Left renal cortex interstitium (tissue), 4 donors: ENCODE measurements around the gene ATP6V1C2. TPM values are rescaled to one million over a fixed set of nuclear protein-coding genes. Genes with fewer than 3 reads are reported as not detected.

ENCODE experiments used
- DNase-seq, 4 donors: peaks; one replicate each; pipeline ENCODE4 v3.0.0-alpha.2; 2013; ENCODE audit warnings: low read depth in 4 of 4, low spot score in 2 of 4, missing footprints in 1 of 4
- polyA plus RNA-seq, 4 donors: library from polyadenylated mRNA; unstranded; fragments of 120-200 nt; gene quantifications; one replicate each; pipeline ENCODE4 v1.2.1, GENCODE V29; 2013; ENCODE audit not compliant: insufficient read length in 4 of 4

Gene ATP6V1C2
- polyA plus RNA-seq, 4 donors = 5.8 to 8.6 (median 7.7) TPM

DNA sequence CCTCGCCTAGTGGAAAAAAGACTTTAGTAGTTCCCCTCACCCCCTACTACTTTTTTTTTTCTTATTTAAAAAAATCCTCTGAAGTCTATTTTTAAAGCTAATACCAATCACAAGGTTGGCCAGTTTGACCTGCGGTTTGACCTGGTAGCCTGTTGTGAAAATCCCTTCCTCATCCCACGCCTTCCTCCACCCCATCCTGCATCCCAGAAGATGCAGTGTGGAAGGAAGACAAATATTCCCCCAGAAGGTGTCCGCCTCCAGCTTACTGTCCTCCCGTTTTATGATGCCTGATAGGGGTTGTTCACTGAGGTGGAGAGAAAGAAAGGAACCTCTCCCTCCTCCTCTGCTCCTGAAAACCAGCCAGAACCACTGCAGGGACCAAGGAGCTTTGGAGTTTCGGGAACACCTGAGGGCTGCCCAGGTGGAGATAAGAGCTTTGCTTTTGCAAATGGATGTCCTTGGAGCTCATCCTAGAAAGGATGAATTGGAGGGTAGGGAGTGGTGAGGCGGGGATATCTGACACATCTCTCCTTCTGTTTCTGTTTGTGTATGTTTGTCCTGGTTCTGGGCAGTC lies 909 bp downstream of the ATP6V1C2 start:
- DNase-seq = no peak

GRCh38 chr2:10732924-10733565 lies 11.6 kb downstream of the ATP6V1C2 start:
- peak in 1 of 4 donors; percentile 29 for DNase-seq

GRCh38 chr2:10733566-10733925 lies 12.1 kb downstream of the ATP6V1C2 start:
- no peak for DNase-seq

DNA sequence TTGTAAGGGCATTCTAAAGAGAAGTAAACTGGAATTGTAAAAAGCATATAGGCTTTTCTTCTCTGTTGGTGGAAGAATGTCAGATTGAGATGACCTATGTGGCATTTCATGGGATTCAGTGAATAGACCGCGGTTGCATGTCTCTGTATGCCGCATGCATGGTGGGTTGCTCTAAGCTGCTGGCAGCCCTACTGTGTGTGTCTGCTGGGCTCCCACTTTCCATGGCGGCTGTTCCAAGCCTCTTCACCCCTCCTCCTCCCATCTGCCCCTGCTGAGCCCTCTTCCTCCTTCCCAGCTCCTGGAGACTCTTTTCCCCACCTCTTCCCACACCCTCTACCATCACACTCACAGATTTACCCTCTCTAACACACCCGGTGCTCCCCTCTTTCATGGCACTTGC lies 12.6 kb downstream of the ATP6V1C2 start:
- DNase-seq = no peak

DNA sequence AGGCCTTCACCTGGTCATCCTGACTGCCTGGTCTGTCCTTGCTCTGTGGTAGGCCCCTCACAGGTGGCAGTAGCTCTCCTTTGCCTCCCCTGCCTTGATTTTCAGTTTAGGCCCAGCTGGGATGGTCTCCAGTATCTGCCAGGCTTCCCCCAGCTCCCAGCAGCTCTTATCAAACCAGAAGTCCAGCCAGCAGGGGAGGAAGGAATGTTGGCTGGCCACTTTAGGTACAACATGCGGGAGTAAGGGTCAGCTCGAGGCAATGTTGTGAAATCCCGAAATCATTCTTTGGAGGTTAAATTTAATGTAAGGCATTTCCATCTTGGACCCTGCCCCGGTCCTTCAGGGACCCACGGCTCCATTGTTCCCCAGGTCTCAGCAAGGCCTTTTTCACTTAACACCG lies 16.8 kb downstream of the ATP6V1C2 start:
- DNase-seq = no peak

GRCh38 chr2:10740226-10740625 lies 18.8 kb downstream of the ATP6V1C2 start:
- no peak for DNase-seq

- no peak for DNase-seq
Observed at GRCh38 chr2:10741139-10741538, 19.7 kb downstream of the ATP6V1C2 start.

DNA sequence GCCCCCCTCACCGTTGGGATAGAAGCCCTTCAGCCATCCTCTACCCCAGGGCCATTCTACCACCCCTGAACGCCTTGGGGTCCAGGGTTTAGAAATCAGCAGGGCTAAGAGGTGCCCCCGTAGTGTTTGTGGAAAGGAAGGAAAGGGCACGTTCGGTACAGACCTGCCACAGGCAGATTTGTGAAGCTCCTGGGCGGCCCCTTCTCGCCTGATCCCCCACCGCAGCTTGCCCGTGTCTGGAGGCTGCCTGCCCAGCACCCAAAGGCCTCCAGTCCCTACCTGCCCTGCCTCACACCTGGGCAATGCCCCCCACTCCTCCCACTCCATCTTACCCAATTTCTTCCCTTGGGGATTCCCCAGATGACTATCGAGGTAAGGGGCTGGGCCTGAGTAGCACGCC lies 21.2 kb downstream of the ATP6V1C2 start:
- no peak for DNase-seq

- no peak for DNase-seq
Observed at GRCh38 chr2:10750610-10751009, 29.2 kb downstream of the ATP6V1C2 start.

GRCh38 chr2:10752236-10752635 lies 30.8 kb downstream of the ATP6V1C2 start:
- no peak for DNase-seq

- DNase-seq = no peak
Observed at GRCh38 chr2:10753156-10753555, 31.7 kb downstream of the ATP6V1C2 start.

- no peak for DNase-seq
Observed at GRCh38 chr2:10753876-10754275, 32.4 kb downstream of the ATP6V1C2 start.

DNA sequence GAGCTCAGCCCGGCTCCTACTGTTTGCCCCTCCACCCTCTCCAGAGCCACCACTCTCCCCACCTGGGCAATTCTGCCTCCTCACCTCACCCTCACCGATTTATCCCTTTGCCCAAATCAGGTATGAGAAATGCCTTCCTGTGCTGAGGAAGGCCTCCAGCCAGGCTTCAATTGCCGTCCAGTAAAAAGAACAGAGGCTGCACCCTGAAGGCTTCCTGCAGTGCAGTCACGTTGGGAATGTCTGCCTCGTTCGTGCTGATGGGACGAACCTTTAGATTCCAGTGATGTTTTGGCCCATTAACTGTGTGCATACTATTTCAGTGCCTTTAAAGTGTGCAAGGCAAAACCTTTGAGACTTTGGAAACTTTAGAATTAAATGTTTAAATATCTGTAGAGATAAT lies 34.2 kb downstream of the ATP6V1C2 start:
- no peak for DNase-seq

GRCh38 chr2:10757814-10758286 lies 36.4 kb downstream of the ATP6V1C2 start:
- no peak for DNase-seq

DNA sequence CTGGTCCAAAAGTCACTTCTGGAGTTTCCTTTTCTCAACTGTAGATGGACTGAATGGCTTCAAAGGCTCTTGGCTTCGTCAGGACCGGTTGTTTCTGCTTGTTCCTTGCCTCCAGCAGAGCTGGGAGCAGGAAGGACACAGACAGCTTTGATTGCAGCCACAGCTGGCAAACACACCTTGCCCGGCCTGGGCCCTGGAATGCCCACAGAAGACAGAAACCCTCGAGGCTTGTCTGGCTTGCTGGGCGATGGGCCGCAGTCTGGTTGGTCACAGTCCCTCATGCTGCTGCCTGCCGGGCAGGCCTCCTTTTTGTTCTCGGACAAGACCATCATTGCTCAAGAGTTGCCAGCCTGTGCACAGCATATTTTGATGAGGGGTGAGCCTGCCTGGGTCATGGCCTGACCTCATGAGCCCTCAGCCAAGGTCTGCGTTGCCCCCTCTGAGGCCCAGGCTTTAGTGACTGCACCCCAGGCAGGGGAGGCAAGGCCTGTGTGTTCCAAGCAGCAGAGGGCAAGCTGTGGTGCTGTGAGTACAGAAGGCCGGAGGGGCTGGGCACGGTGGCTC lies 37.8 kb downstream of the ATP6V1C2 start:
- DNase-seq = no peak

GRCh38 chr2:10760794-10761504 lies 39.5 kb downstream of the ATP6V1C2 start:
- DNase-seq = no peak

DNA sequence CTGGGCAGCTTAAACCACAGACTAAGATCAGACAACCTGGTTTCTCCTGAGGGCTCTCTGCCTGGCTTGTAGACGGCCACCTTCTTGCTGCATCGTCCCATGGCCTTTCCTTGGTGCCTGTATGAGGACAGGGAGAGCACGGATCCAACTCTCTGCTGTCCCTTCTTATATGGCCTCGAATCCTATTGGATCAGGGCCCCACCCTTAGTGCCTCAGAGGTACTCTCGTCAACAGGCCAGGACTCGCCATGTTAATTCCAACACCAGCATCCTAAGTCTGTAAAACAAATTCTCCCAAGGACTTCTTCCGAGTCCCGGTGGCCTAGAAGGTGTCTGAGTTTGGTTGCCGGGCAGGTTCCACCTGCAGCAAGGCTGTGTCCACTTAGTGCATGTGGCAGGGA lies 40.2 kb downstream of the ATP6V1C2 start:
- DNase-seq = no peak

GRCh38 chr2:10762651-10763460 lies 41.4 kb downstream of the ATP6V1C2 start:
- peak in 1 of 4 donors; percentile 25 for DNase-seq

DNA sequence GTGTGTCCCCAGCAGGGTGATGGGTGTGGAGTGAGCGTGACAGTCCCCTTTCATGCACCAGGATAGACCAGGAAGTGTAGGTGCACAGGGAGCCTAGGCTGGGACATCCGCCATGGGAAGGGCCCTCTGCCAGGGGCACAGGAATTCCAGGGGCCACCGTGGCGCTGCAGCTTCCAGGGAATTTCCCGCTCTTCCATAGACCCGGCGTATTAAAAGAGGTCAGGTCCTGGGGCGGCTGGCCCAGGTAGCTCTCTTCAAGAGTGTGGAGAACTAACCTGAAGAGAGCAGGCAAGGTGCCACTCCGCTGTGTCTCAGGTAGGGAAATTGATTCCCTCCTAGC lies 42.0 kb downstream of the ATP6V1C2 start:
- DNase-seq = no peak

GRCh38 chr2:10764096-10764785 lies 42.8 kb downstream of the ATP6V1C2 start:
- no peak for DNase-seq
